NCI-H187 treated with DMSO at 0.1 percent for 48 hours (cell line): ENCODE measurements around the gene ACSM2B.
"Not testable (repeated sequence)": the region's sequence is repeated elsewhere in the genome, so short reads cannot be mapped to it uniquely, and the experiment has no call there.

Experiments
- DNase-seq: peaks from one replicate; lab custom pipeline; 2025; lab: John Stamatoyannopoulos, UW

The ACSM2B gene

GRCh38 chr16:20536669-20537068 is 39.5 kb downstream of the ACSM2B start:
- not testable (repeated sequence) for DNase-seq

DNA sequence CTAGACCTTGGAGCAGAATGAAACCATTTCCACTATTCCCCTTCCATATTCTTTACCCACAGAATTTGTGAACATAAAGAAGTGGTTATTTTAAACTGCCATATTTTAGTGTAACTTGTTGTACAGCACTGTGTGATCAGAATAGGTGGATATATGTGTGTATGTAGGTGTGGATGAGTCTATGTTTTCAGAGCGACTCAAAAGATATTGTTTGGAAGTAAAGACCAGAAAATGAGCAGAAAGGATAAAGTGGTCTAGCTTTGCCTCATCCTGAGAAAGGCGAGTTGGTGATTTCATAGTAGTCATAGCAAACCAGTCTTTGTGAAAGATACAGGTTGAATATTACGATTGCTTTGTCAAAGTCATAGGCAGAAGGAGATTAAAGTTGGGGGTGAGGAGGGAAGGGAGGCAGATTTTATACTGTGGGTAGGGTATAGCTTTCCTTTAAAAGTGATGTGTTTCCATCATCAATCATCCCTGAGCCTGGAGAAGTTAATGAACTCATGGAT is 43.8 kb downstream of the ACSM2B start:
- DNase-seq = not testable (repeated sequence)

DNA sequence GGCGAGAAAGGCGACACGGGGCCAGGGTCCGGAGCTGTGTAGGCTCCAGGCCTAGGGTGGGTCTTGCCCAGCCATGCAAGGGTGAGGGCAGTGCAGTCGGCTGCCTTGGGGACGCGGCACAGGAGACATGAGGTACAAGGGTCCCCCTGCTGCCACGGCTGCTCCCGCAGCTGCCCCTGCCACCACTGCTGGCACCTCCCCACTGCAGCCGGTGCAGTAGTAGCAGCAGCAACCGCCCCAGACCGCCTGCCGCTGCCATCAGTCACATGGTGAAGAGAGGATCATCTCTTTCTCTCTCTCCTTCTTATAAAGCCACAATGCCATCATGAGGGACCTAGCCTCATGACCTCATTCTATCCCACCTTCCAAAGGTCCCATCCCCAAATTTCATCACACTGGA is 44.4 kb downstream of the ACSM2B start:
- not testable (repeated sequence) for DNase-seq

DNA sequence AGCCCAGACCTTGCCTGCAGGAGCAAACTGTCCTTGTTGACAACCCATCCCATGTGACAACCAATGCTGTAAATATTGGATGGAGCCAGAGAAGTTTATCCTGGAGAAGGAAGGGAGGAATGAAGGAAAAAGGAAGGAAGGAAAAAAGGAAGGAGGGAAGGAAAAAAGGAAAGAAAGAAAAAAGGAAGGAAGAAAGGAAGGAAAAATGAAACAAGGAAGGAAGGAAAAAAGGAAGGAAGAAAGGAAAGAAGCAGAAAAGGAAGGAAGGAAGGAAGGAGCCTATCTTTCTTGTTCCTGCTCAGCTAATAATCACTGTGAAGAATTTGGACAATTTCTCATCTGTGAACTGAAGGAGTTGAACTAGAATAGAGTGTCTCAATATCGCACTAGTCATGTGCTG is 56.1 kb downstream of the ACSM2B start:
- no peak for DNase-seq

- DNase-seq = no peak
Measured at GRCh38 chr16:20519231-20519630, 56.9 kb downstream of the ACSM2B start.

DNA sequence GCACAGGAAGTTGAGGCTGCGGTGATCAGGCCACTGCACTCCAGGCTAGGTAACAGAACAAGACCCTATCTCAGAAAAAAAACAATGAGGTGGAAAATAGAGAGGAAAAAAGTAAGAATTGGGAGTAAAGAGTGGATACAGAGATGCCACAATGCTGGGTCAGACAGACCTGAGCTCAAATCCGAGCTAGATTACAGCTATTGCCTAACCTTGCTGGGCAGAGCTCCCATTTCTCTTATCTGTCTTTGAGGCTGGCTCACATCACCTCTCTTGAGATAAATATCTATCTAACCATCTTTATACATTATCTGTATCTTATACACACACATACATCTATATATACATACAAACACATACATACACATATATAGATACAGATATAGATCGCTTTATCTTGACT is 59.0 kb downstream of the ACSM2B start:
- no peak for DNase-seq

- DNase-seq = no peak
Measured at GRCh38 chr16:20515688-20516090, 60.5 kb downstream of the ACSM2B start.

DNA sequence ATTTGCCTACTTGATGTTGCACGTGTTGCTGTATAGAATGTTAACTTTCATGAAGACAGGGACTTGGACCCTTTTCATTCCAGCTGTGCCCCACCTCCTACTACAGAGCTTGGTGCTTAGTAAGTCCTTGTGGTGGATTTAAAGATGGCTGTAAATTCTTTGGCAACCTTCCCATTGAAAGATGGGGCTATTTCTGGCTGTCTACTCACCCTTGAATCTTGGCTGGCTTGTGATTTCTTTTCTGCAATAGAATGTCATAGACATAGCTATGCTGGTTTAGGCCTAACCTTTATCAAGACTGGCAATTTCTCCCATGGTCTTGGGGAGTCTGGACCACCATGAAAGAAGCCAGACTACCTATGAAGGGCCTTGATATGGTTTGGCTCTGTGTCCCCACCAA is 65.8 kb downstream of the ACSM2B start:
- DNase-seq = no peak

- DNase-seq = no peak
Measured at GRCh38 chr16:20507280-20507679, 68.9 kb downstream of the ACSM2B start.

DNA sequence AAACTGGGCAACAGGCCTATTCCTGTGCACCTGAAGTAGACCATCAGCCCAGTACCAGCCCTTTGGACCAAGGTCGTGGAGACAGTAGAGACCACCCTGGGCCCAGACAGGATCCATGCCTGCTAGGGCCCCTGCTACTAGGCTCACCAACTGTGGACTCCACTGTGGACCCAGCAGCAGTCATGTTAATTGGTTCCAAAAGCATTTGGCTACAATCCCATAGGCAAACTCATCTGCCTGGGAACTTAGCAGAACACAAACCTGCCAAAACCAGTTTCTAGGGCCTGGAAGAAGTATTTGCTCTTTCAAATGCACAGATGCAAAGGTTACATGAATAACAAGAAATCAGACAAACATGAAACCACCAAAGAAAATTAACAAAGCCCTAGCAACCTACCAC is 71.7 kb downstream of the ACSM2B start:
- DNase-seq = no peak

GRCh38 chr16:20491448-20491847 is 84.7 kb downstream of the ACSM2B start:
- DNase-seq = not testable (repeated sequence)

GRCh38 chr16:20490994-20491393 is 85.2 kb downstream of the ACSM2B start:
- not testable (repeated sequence) for DNase-seq
